Activated CD8-positive, alpha-beta T cell treated with anti-CD3 and anti-CD28 coated beads for 36 hours (primary cell): ENCODE data around the gene SARS1. TPM values are rescaled to one million over a fixed set of nuclear protein-coding genes. Genes with fewer than 3 reads are reported as not detected.

Source experiments
- ATAC-seq: fragments of 200-7000 bp; cut with Tn5 transposase; one replicate; pipeline ENCODE4 v1.10.0; 2021; ENCODE audit warnings: mild to moderate bottlenecking, moderate library complexity
- CTCF ChIA-PET: fragments of 350-600 bp; sonication (Branson Sonifier 250); formaldehyde crosslinking; loops from one replicate; lab custom pipeline; 2021; ENCODE audit warnings: antibody characterized with exemption; lab: Charles Lee
- POLR2A ChIA-PET: fragments of 350-600 bp; sonication (Branson Sonifier 250); formaldehyde crosslinking; loops from one replicate; lab custom pipeline; 2021; ENCODE audit warnings: antibody characterized with exemption; lab: Charles Lee
- DNase-seq: peaks from one replicate; pipeline ENCODE4 v3.0.0-alpha.2; 2020
- H3K27ac Mint-ChIP-seq: one replicate; pipeline ENCODE4 v1.8.0; 2021; ENCODE audit warnings: mild to moderate bottlenecking, mixed read lengths
- H3K27me3 Mint-ChIP-seq: one replicate; pipeline ENCODE4 v1.8.0; 2021; ENCODE audit warnings: mixed read lengths
- H3K36me3 Mint-ChIP-seq: one replicate; pipeline ENCODE4 v1.8.0; 2021; ENCODE audit warnings: low read depth, mixed read lengths
- H3K4me1 Mint-ChIP-seq: one replicate; pipeline ENCODE4 v1.8.0; 2021; ENCODE audit warnings: low read depth, mixed read lengths
- H3K4me3 Mint-ChIP-seq: one replicate; pipeline ENCODE4 v1.8.0; 2021; ENCODE audit warnings: mild to moderate bottlenecking, moderate library complexity, mixed read lengths
- H3K9me3 Mint-ChIP-seq: one replicate; pipeline ENCODE4 v1.8.0; 2021; ENCODE audit warnings: mixed read lengths
- intact Hi-C: fragments of 100-400 bp; cut with micrococcal nuclease; formaldehyde crosslinking; loops from one replicate; pipeline ENCODE4 v1.10.0; 2022
- total RNA-seq, 2 experiments: library from RNA; stranded (reverse); gene quantifications; one replicate each; pipeline ENCODE4 v1.2.3, GENCODE V29; 2021
- TF ChIP-seq, protein P1 (sequence below): fragments of 200-600 bp; IDR thresholded peaks from one replicate; pipeline ENCODE4 v1.8.0; 2022; ENCODE audit warnings: antibody characterized with exemption, mild to moderate bottlenecking

The SARS1 gene
- total RNA-seq, 2 experiments from 2014 or later = 226 to 228 TPM

DNA sequence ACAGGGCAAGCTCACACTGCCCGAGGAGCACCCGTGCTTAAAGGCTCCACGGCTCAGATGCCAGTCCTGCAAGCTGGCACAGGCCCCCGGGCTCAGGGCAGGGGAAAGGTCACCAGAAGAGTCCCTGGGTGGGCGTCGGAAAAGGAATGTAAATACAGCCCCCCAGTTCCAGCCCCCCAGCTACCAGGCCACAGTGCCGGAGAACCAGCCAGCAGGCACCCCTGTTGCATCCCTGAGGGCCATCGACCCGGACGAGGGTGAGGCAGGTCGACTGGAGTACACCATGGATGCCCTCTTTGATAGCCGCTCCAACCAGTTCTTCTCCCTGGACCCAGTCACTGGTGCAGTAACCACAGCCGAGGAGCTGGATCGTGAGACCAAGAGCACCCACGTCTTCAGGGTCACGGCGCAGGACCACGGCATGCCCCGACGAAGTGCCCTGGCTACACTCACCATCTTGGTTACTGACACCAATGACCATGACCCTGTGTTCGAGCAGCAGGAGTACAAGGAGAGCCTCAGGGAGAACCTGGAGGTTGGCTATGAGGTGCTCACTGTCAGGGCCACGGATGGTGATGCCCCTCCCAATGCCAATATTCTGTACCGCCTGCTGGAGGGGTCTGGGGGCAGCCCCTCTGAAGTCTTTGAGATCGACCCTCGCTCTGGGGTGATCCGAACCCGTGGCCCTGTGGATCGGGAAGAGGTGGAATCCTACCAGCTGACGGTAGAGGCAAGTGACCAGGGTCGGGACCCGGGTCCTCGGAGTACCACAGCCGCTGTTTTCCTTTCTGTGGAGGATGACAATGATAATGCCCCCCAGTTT is 36.9 kb downstream of the SARS1 start:
- H3K36me3 Mint-ChIP-seq = no peaks in the 10 kb centered on the region
- peak overlapping the region; percentile 58 for H3K4me3 Mint-ChIP-seq
- CTCF ChIA-PET = interaction anchor here (0.7 to 1.8 kb wide), 7 partner anchors 12 to 282 kb away, joined by 3 to 6 read pairs (median 4); no protein-coding TSS in a partner anchor
- TF ChIP-seq, protein P1, sequence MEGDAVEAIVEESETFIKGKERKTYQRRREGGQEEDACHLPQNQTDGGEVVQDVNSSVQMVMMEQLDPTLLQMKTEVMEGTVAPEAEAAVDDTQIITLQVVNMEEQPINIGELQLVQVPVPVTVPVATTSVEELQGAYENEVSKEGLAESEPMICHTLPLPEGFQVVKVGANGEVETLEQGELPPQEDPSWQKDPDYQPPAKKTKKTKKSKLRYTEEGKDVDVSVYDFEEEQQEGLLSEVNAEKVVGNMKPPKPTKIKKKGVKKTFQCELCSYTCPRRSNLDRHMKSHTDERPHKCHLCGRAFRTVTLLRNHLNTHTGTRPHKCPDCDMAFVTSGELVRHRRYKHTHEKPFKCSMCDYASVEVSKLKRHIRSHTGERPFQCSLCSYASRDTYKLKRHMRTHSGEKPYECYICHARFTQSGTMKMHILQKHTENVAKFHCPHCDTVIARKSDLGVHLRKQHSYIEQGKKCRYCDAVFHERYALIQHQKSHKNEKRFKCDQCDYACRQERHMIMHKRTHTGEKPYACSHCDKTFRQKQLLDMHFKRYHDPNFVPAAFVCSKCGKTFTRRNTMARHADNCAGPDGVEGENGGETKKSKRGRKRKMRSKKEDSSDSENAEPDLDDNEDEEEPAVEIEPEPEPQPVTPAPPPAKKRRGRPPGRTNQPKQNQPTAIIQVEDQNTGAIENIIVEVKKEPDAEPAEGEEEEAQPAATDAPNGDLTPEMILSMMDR = no peak
- no peak overlapping the region for H3K27ac Mint-ChIP-seq
- H3K9me3 Mint-ChIP-seq = no peaks in the 10 kb centered on the region
- DNase-seq (no peak), ATAC-seq (no peak)
- intact Hi-C loops = no loop called here
- H3K4me1 Mint-ChIP-seq = peaks cover 9% of the 10 kb centered on the region
- no peaks in the 10 kb centered on the region for H3K27me3 Mint-ChIP-seq
- POLR2A ChIA-PET = interaction anchor here (0.7 kb wide), 1 partner anchor 145 kb away, joined by 3 read pairs; no protein-coding TSS in a partner anchor

DNA sequence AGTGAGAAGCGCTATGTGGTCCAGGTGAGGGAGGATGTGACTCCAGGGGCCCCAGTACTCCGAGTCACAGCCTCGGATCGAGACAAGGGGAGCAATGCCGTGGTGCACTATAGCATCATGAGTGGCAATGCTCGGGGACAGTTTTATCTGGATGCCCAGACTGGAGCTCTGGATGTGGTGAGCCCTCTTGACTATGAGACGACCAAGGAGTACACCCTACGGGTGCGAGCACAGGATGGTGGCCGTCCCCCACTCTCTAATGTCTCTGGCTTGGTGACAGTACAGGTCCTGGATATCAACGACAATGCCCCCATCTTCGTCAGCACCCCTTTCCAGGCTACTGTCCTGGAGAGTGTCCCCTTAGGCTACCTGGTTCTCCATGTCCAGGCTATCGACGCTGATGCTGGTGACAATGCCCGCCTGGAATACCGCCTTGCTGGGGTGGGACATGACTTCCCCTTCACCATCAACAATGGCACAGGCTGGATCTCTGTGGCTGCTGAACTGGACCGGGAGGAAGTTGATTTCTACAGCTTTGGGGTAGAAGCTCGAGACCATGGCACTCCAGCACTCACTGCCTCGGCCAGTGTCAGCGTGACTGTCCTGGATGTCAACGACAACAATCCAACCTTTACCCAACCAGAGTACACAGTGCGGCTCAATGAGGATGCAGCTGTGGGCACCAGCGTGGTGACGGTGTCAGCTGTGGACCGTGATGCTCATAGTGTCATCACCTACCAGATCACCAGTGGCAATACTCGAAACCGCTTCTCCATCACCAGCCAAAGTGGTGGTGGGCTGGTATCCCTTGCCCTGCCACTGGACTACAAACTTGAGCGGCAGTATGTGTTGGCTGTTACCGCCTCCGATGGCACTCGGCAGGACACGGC is 37.8 kb downstream of the SARS1 start:
- no peak for ATAC-seq
- Mint-ChIP-seq H3K27me3 (no peaks in the 10 kb centered on the region), H3K9me3 (no peaks in the 10 kb centered on the region), H3K4me3 (no peak overlapping the region), H3K36me3 (no peaks in the 10 kb centered on the region), H3K4me1 (peaks cover 11% of the 10 kb centered on the region), H3K27ac (no peak overlapping the region)
- DNase-seq = no peak
- ChIA-PET CTCF (interaction anchor here (0.7 to 1.6 kb wide), 5 partner anchors 11 to 281 kb away, joined by 3 to 6 read pairs (median 3); no protein-coding TSS in a partner anchor), POLR2A (interaction anchor here (0.6 to 1.4 kb wide), 3 partner anchors 15 to 147 kb away, joined by 3 read pairs; no protein-coding TSS in a partner anchor)
- intact Hi-C loops = no loop called here
- TF ChIP-seq, protein P1 = no peak

DNA sequence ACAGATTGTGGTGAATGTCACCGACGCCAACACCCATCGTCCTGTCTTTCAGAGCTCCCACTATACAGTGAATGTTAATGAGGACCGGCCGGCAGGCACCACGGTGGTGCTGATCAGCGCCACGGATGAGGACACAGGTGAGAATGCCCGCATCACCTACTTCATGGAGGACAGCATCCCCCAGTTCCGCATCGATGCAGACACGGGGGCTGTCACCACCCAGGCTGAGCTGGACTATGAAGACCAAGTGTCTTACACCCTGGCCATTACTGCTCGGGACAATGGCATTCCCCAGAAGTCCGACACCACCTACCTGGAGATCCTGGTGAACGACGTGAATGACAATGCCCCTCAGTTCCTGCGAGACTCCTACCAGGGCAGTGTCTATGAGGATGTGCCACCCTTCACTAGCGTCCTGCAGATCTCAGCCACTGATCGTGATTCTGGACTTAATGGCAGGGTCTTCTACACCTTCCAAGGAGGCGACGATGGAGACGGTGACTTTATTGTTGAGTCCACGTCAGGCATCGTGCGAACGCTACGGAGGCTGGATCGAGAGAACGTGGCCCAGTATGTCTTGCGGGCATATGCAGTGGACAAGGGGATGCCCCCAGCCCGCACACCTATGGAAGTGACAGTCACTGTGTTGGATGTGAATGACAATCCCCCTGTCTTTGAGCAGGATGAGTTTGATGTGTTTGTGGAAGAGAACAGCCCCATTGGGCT is 38.6 kb downstream of the SARS1 start:
- H3K4me1 Mint-ChIP-seq = peaks cover 11% of the 10 kb centered on the region
- no peaks in the 10 kb centered on the region for H3K36me3 Mint-ChIP-seq
- DNase-seq (no peak), ATAC-seq (no peak)
- TF ChIP-seq, protein P1 = no peak
- H3K27ac Mint-ChIP-seq = no peak overlapping the region
- H3K27me3 Mint-ChIP-seq = no peaks in the 10 kb centered on the region
- H3K4me3 Mint-ChIP-seq = no peak overlapping the region
- intact Hi-C loops = no loop called here
- CTCF ChIA-PET = interaction anchor here (1.0 to 3.2 kb wide), 5 partner anchors 11 to 281 kb away, joined by 3 to 14 read pairs (median 4); no protein-coding TSS in a partner anchor
- POLR2A ChIA-PET = interaction anchor here (0.8 to 1.5 kb wide), 4 partner anchors 12 to 281 kb away, joined by 3 to 6 read pairs (median 4); no protein-coding TSS in a partner anchor
- H3K9me3 Mint-ChIP-seq = no peaks in the 10 kb centered on the region

DNA sequence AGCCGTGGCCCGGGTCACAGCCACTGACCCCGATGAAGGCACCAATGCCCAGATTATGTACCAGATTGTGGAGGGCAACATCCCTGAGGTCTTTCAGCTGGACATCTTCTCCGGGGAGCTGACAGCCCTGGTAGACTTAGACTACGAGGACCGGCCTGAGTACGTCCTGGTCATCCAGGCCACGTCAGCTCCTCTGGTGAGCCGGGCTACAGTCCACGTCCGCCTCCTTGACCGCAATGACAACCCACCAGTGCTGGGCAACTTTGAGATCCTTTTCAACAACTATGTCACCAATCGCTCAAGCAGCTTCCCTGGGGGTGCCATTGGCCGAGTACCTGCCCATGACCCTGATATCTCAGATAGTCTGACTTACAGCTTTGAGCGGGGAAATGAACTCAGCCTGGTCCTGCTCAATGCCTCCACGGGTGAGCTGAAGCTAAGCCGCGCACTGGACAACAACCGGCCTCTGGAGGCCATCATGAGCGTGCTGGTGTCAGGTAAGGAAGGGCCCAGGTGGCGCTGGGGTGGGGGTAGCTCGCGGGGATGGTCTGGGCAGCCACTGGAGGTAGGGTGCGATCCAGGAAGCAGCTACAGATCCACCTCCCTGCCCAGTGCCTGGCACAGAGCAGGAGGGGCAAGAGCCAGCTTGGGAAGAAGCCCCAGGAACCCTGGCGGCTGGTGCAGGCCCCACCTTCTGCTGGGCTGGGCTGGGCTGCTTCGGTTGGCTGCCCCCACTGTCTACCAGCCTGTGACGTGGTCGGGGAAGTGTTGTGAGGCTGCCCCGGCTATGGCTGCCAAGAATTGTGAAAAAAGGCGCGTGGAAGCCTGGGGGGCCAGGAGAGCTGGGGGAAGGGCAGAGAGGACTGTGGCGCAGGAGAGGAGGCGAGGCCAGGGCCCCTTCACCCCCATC is 39.4 kb downstream of the SARS1 start:
- H3K4me1 Mint-ChIP-seq = peaks cover 11% of the 10 kb centered on the region
- TF ChIP-seq, protein P1 = no peak
- intact Hi-C loops = no loop called here
- H3K36me3 Mint-ChIP-seq = no peaks in the 10 kb centered on the region
- CTCF ChIA-PET = interaction anchor here (0.7 to 3.2 kb wide), 7 partner anchors 10 to 397 kb away, joined by 3 to 14 read pairs (median 4); no protein-coding TSS in a partner anchor
- no peaks in the 10 kb centered on the region for H3K9me3 Mint-ChIP-seq
- POLR2A ChIA-PET = interaction anchor here (0.8 to 1.5 kb wide), 5 partner anchors 9 to 280 kb away, joined by 3 to 6 read pairs (median 4); no protein-coding TSS in a partner anchor
- ATAC-seq (no peak), DNase-seq (no peak)
- no peak overlapping the region for H3K4me3 Mint-ChIP-seq
- no peak overlapping the region for H3K27ac Mint-ChIP-seq
- no peaks in the 10 kb centered on the region for H3K27me3 Mint-ChIP-seq
